Testis (tissue), 3 donors: ENCODE results near the gene ULK4. TPM values are rescaled to one million over a fixed set of nuclear protein-coding genes. Genes with fewer than 3 reads are reported as not detected.
A peak's percentile ranks its signal among the peaks of the same experiment; 100 is the strongest.
"Not testable (repeated sequence)": the region's sequence is repeated elsewhere in the genome, so short reads cannot be mapped to it uniquely, and the experiment has no call there.

ENCODE experiments used
- DNase-seq: peaks from one replicate; pipeline ENCODE4 v3.0.0-alpha.2; 2019
- H3K27ac ChIP-seq, 2 donors: fragments of 200-600 bp; sonication (generic); one replicate each; pipeline ENCODE4 v1.5.1; 2019
- H3K27me3 ChIP-seq: fragments of 200-600 bp; sonication (generic); one replicate; pipeline ENCODE4 v1.5.1; 2019
- H3K36me3 ChIP-seq: fragments of 200-600 bp; sonication (generic); one replicate; pipeline ENCODE4 v1.5.1; 2017; ENCODE audit warnings: low read depth; ENCODE audit errors: missing control alignments
- H3K4me1 ChIP-seq: fragments of 200-600 bp; sonication (generic); one replicate; pipeline ENCODE4 v1.5.1; 2019
- H3K4me3 ChIP-seq, 2 donors: fragments of 200-600 bp; sonication (generic); one replicate each; pipeline ENCODE4 v1.5.1; 2017 to 2019
- H3K9me3 ChIP-seq: fragments of 200-600 bp; sonication (generic); one replicate; pipeline ENCODE4 v1.5.1; 2017
- CTCF ChIP-seq, 3 experiments: fragments of 450-650 bp in 2 of 3; fragments of 200-600 bp in 1 of 3; sonication (generic) in 1 of 3; IDR thresholded peaks; one replicate each; pipeline ENCODE4 v1.5.1; 2016 to 2019; ENCODE audit warnings: antibody characterized with exemption in 3 of 3, mild to moderate bottlenecking in 2 of 3, moderate library complexity in 1 of 3
- POLR2A ChIP-seq: fragments of 450-650 bp; IDR thresholded peaks from one replicate; pipeline ENCODE4 v1.6.1; 2017; ENCODE audit warnings: antibody characterized with exemption, mild to moderate bottlenecking, moderate library complexity
- WGBS, 2 donors: methylation state at CpG; one replicate each; pipeline ENCODE4 v1.1.5; 2018; 5-methylcytosine and 5-hydroxymethylcytosine counted together
- intact Hi-C: fragments of 100-400 bp; cut with DNase I; formaldehyde crosslinking; loops from one replicate; pipeline ENCODE4 v1.15.1; 2023; ENCODE audit warnings: low total_unique reads
- polyA plus RNA-seq: library from polyadenylated mRNA; stranded (reverse); fragments of 350-450 nt; fragmentation: Illumina TruSeq; extraction: RNeasy Lipid Tissue Mini Kit (QIAGEN cat#74804); gene quantifications from one replicate; pipeline ENCODE4 v1.2.3, GENCODE V29; 2014; ENCODE audit warnings: low read depth, low replicate concordance; ENCODE audit not compliant: insufficient read depth
- total RNA-seq, 2 donors: library from RNA; depleted of rRNA; stranded (reverse); fragments of >200 nt; gene quantifications; one replicate each; pipeline ENCODE4 v1.2.3, GENCODE V29; 2016

The ULK4 gene
- total and polyA plus RNA-seq, 3 donors from 2014 or later, result 45.7 to 91.6 (median 47.4) TPM

- no peak for DNase-seq
- Histone ChIP-seq H3K4me3 (no peak overlapping the region), H3K36me3 (no peaks in the 10 kb centered on the region), H3K9me3 (no peaks in the 10 kb centered on the region), H3K4me1 (no peaks in the 10 kb centered on the region), H3K27ac (no peak overlapping the region), H3K27me3 (no peaks in the 10 kb centered on the region)
- WGBS, 2 donors, result 73 to 97% methylated on average over 1 of the region's 1 CpG
- intact Hi-C loops, result no loop called here
- no peak for TF ChIP-seq CTCF (IDR thresholded peaks at IDR 0.05)
- no peak for TF ChIP-seq POLR2A
Observed at GRCh38 chr3:41701191-41701698, 260.7 kb downstream of the ULK4 start.

GRCh38 chr3:41700155-41700554 is 261.7 kb downstream of the ULK4 start:
- 86 to 100% methylated on average over 1 of the region's 1 CpG for WGBS, 2 donors
- Histone ChIP-seq H3K4me3 (no peak overlapping the region), H3K27ac (no peak overlapping the region), H3K9me3 (no peaks in the 10 kb centered on the region), H3K27me3 (no peaks in the 10 kb centered on the region), H3K36me3 (no peaks in the 10 kb centered on the region), H3K4me1 (no peaks in the 10 kb centered on the region)
- DNase-seq, result no peak
- intact Hi-C loops, result no loop called here
- TF ChIP-seq POLR2A (no peak), CTCF (IDR thresholded peaks at IDR 0.05) (no peak)

DNA sequence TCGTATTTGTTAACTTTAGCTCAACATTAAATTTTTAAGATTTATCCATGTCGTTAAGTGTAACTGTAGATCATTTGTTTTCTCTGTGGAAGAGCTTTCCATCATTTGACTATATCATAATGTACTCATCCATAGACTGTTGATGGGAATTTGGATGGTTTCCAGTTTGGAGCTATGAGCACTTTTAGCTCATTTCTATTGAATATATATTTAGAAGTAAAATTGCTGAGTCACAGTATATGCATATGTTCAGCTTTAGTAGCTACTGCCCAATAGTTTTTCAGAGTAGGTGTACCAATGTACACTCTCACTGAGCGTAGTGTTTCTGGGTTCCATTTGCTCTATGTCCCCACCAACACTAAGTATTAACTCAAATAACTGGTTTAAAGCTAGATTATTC is 263.0 kb downstream of the ULK4 start:
- intact Hi-C loops, result no loop called here
- Histone ChIP-seq H3K9me3 (no peaks in the 10 kb centered on the region), H3K36me3 (no peaks in the 10 kb centered on the region), H3K4me3 (no peak overlapping the region), H3K4me1 (no peaks in the 10 kb centered on the region), H3K27me3 (no peaks in the 10 kb centered on the region), H3K27ac (no peak overlapping the region)
- TF ChIP-seq POLR2A (no peak), CTCF (IDR thresholded peaks at IDR 0.05) (no peak)
- 91 to 97% methylated on average over 3 of the region's 3 CpGs for WGBS, 2 donors
- no peak for DNase-seq

GRCh38 chr3:41697702-41698101 is 264.2 kb downstream of the ULK4 start:
- H3K4me3 ChIP-seq, result no peak overlapping the region
- no peak for TF ChIP-seq POLR2A
- no peaks in the 10 kb centered on the region for H3K4me1 ChIP-seq
- H3K36me3 ChIP-seq, result no peaks in the 10 kb centered on the region
- intact Hi-C loops, result no loop called here
- no peaks in the 10 kb centered on the region for H3K27me3 ChIP-seq
- no peak overlapping the region for H3K27ac ChIP-seq
- no peaks in the 10 kb centered on the region for H3K9me3 ChIP-seq
- 81 to 92% methylated on average over 1 of the region's 1 CpG for WGBS, 2 donors
- no peak for DNase-seq

GRCh38 chr3:41695806-41696205 is 266.1 kb downstream of the ULK4 start:
- H3K27ac ChIP-seq, H3K9me3 ChIP-seq, H3K27me3 ChIP-seq, H3K4me1 ChIP-seq, H3K36me3 ChIP-seq, intact Hi-C loops, H3K4me3 ChIP-seq: not testable (repeated sequence)
- WGBS, 2 donors, result 68 to 85% methylated on average over 12 of the region's 12 CpGs
- DNase-seq, result peak; percentile 60

GRCh38 chr3:41693799-41694198 is 268.1 kb downstream of the ULK4 start:
- 49 to 58% methylated on average over 3 of the region's 3 CpGs for WGBS, 2 donors
- no peak for TF ChIP-seq POLR2A
- TF ChIP-seq CTCF (IDR thresholded peaks at IDR 0.05), result no peak
- no peaks in the 10 kb centered on the region for H3K4me1 ChIP-seq
- DNase-seq, result no peak
- no peaks in the 10 kb centered on the region for H3K27me3 ChIP-seq
- no peak overlapping the region for H3K27ac ChIP-seq
- H3K9me3 ChIP-seq, result no peaks in the 10 kb centered on the region
- no peaks in the 10 kb centered on the region for H3K36me3 ChIP-seq
- H3K4me3 ChIP-seq, result no peak overlapping the region
- intact Hi-C loops, result no loop called here
